GM10266 (cell line): Measurements from ENCODE around the gene PDE4D.

Source experiments
- DNase-seq: peaks from one replicate; pipeline ENCODE4 v3.0.0; 2012; ENCODE audit errors: extremely low spot score
- CTCF ChIP-seq: IDR thresholded peaks from 2 replicates; pipeline ENCODE4 v1.5.1; 2012; ENCODE audit warnings: mild to moderate bottlenecking, low read depth; ENCODE audit not compliant: control insufficient read depth, insufficient read depth; ENCODE audit errors: missing control alignments

PDE4D gene

GRCh38 chr5:59905188-59905587 is 11.7 kb upstream of the PDE4D start:
- DNase-seq: no peak
- TF ChIP-seq CTCF: no peak

GRCh38 chr5:59897075-59897474 is 3.5 kb upstream of the PDE4D start:
- no peak for TF ChIP-seq CTCF
- DNase-seq: no peak

GRCh38 chr5:59891962-59892643 is 1.4 kb downstream of the PDE4D start:
- DNase-seq: no peak
- no peak for TF ChIP-seq CTCF

GRCh38 chr5:59887274-59887673 is 6.3 kb downstream of the PDE4D start:
- no peak for TF ChIP-seq CTCF
- no peak for DNase-seq

- no peak for TF ChIP-seq CTCF
- DNase-seq: no peak
Observed at GRCh38 chr5:59874675-59875074, 18.9 kb downstream of the PDE4D start.

GRCh38 chr5:59873113-59873512 is 20.4 kb downstream of the PDE4D start:
- no peak for TF ChIP-seq CTCF
- DNase-seq: no peak

GRCh38 chr5:59866661-59867060 is 26.9 kb downstream of the PDE4D start:
- no peak for DNase-seq
- no peak for TF ChIP-seq CTCF
